DMS53 (cell line): ENCODE measurements around the gene SMIM44.

Experiments
- DNase-seq: peaks from one replicate; lab custom pipeline; 2025; lab: John Stamatoyannopoulos, UW

Gene SMIM44

DNA sequence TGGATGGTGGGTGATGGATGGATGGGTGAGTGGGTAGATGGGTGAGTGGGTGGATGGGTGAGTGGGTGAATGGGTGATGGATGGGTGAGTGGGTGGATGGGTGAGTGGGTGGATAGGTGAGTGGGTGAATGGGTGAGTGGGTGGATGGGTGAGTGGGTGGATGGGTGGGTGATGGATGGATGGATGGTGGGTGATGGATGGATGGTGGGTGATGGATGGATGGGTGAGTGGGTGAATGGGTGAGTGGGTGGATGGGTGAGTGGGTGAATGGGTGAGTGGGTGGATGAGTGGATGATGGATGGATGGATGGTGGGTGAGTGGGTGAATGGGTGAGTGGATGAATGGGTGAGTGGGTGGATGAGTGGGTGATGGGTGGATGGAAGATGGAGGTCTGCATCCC lies 5.7 kb downstream of the SMIM44 start:
- DNase-seq, result no peak

DNA sequence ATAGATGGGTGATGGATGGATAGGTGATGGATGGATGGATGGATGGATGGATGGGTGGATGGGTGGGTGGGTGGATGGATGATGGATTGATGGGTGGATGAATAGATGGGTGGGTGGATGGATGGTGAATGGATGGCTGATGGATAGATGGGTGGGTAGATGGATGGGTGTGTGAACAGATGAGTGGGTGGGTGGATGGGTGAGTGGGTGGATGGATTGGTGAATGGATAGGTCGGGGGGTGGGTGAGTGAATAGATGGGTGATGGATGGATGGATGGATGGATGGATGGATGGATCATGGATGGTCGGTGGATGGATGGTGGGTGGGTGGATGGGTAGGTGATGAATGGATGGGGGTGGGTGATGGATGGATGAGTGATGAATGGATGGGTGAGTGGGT lies 6.4 kb downstream of the SMIM44 start:
- no peak for DNase-seq

DNA sequence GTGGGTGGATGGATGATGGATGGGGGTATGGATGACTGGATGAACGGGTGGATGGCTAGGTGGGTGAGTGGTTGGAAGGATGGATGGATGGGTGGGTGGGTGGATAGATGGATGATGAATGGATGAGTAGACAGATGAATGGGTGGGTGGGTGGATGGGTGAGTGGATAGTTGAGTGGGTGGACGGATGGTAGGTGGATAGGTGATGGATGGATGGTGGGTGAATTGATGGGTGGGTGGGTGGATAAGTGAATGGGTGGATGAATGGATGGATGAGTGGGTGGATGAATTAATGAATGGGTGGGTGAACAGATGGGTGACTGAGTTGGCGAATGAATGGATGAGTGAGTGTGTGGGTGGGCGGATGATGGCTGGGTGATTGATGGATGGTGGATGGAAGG lies 7.8 kb downstream of the SMIM44 start:
- DNase-seq, result no peak

DNA sequence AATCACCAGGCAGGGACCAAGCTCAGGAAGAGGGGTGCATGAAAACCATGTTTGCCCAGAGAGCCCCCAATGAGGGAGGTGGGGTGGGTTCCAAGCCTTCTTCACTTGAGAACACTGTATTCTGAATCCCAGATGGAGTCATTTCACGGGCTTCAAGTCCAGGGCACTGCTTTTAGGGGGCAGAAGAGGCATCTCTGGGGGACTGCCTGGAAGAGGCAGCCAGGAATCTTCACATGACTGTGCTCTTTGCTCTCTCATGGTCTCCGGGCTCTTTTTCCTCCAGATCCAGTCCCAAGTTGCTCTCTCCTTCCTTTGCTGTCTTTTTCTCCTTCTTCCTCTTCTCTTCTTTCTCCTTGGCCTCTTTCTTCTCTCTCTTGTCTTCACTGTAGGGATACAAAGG lies 8.6 kb downstream of the SMIM44 start:
- DNase-seq, result no peak

DNA sequence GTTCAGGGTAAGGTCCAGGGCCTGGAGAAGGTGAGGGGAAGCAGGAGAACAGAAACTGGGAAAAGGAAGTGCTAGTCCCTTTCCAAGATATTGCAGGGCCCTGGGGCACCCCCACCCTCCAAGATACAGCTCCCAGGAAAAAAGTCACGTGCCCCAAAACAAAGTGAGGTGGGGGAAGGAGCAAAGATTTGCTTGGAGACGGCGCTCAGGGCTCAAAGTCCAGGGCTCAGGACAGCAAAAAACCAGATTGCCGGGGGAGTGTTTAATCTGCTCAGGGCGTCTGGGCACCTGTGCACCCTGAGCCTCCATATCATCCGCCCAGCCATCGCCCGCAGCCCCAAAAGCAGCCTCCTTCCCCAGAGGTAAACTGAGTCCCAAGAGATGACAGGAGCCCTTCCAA lies 9.2 kb downstream of the SMIM44 start:
- no peak for DNase-seq

DNA sequence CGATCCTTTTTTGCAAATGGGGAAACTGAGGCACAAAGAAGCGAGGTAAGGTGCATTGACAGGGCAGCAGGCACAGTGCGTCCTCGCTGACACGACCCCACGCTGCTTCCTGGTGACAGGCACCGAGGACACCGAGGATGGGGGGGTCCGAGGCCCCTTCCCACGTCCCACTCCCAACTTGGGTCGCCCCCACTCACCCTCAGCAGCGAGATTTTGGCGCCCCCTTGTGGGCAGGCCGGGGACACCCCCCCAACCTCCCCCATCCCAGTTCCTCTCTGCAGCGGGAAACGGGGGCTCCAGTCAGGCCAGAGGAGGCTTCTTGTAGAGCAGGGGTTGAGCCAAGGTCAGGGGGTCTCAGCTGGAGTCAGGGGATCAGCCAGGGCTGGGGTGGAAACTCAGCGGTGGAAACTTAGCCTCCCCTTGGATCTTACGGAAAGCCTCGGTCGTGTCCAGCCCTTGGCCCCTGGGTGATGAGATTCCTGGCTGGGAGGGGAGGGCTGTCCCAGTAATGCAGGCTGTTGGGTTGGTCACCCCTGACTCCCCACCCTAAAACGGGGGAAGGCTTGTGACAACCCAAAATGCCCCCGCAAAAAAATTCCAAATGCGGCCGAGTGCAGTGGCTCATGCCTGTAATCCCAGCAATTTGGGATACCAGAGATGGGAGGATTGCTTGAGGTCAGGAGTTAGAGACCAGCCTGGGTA lies 11.1 kb downstream of the SMIM44 start:
- DNase-seq, result no peak

DNA sequence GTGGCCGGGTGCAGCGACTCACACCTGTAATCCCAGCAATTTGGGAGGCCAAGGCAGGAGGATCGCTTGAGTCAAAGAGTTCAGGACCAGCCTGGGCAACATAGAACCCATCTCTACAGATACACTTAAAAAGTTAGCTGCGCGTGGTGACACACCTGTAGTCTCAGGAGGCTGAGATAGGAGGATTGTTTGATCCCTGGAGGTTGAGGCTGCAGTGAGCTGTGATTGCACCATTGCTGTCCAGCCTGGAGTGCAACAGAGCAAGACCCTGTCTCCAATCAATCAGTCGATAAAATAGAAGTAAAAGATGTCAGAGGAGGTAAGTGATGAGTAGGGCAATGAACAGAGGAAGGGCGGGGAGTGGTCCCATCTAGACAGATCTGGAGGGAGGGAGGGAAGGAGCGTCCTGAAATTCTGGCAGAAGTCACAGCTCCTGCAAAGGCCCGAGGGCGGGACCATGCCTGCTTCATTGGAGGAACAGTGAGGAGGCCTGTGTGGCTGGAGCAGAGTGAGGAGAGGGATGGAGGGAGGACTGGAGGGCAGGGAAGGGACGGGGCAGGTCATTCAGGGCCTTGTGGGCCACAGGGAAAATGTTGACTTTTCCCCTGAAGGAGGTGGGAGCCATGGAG lies 12.6 kb downstream of the SMIM44 start:
- DNase-seq, result no peak

DNA sequence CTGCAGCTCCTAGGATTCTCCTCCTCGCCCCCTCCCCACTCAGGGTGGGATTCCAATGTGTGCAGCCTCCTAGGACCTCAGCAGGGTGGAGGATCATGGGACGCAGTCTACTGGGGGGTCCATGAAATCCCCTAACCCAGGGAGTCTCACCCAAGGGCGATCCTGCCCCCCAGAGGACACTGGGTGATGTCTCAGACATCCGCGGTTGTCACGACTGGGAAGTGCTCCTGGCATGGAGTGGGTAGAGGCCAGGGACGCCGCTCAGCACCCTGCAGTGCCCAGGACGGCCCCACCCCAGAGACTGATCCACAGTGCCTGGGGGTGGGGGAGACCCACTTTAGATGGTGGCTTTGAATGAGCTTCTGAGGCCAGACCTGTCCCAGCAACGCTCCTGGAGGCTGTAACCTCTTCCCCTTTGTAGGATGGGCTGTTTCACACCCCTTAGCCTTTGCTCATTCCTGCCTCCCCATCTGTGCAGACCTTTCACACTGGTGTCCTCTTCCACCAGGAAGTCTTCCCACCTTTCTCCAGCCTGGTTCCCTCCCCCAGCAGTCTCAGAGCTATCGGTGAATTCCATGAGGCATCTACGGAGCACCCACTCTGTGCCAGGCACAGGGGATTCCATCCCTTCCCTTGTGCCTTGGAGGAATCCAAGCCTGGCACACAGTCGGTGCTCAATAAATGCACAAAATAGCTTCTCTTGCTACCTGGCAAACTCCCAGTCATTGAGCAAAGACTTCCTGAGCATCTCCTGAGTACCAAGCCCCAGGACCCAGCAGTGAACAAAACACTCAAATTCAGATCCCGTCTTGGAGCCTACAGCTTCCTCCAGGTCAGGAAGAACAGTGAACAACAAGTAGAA lies 13.4 kb downstream of the SMIM44 start:
- DNase-seq, result no peak

DNA sequence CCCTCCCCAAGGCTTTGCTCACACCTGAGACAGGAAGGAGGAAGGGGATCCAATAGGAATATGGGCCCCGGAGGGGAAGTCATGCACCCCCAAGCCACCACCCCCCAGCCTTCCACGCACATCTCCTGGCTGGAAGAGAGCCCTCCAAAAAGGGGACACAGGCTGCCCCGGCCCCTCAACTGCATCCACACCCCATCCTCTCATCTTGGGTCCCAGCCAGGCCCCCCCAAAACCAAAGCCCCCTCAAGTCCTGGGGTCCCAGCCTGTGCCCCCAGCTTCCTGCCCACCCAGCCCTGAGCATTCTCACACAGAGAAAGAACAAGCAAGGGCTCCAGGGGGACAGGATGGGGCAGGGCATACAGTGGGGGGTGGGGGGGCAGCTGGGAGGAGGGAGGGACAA lies 15.0 kb downstream of the SMIM44 start:
- no peak for DNase-seq

DNA sequence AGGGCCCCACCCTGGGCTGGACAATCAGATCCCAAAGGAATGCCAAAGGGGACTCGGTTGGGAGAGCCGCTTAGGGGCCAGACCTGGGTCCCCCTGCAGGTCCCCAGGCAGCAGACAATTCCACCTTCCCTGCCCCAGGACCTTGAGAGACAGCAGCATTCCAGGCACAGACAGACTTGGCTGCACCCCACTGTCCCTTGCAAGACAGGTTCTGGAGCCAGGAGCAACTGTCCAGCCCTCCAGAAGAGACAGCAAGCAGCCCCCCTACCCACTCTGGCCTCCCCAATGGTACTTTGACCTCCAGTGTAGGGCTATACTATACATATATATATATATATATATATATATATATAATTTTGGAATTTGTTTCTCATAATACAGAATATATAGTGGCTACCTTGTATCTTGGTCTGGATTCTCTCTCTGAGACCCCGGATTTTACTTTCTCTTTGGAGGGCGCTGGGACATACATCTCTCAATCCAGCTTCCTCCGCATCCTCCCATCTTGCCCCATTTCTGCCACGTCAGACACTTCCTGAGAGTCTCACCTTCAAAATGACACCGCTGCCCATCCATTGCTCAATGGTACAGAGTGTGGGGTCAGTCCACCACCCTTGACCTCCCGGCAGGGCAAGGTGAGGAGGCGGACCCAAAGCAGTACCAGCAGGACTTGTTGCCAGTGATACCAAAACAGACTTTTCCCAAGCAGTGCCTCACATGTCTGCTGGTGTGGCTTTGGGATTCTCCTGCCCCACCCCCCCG lies 15.6 kb downstream of the SMIM44 start:
- DNase-seq, result no peak

DNA sequence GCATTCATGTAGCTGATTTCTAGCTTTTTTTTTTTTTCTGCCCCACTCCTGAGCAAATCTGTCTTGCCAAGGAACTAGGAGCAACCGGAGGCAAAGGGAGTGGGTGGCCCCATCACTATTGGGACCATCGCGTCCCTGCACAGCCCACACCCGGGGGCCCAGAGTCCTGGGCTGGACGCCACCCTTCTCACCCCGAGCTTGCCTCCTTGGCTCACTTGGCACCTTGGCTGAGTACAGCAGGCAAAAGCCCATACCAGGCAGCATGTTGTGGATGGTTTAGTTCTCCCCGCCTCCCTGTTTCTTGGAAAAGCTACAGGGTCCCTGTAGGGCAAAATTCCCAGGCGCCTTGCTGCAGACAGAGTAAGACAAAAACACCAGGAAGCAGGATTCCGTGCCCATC lies 16.6 kb downstream of the SMIM44 start:
- no peak for DNase-seq

DNA sequence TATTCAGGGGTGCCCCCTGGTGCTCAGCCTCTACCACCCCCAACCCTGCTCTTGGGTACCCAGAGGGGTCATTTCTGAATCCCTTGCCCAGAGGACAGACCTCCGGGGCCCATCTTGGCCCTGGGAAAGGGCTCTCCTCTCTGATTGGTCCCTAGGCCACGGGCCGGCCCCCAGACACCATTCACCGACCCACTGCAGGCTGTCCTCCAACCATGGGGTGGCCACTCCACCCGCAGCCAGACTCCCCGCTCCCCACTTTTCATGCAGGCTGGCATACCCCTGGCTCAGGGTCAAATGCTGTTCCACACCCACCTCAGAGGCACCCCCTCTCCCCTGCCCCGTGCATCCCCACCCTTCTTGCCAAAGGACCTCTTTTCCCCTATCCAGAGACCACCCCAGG lies 17.7 kb downstream of the SMIM44 start:
- DNase-seq, result no peak

DNA sequence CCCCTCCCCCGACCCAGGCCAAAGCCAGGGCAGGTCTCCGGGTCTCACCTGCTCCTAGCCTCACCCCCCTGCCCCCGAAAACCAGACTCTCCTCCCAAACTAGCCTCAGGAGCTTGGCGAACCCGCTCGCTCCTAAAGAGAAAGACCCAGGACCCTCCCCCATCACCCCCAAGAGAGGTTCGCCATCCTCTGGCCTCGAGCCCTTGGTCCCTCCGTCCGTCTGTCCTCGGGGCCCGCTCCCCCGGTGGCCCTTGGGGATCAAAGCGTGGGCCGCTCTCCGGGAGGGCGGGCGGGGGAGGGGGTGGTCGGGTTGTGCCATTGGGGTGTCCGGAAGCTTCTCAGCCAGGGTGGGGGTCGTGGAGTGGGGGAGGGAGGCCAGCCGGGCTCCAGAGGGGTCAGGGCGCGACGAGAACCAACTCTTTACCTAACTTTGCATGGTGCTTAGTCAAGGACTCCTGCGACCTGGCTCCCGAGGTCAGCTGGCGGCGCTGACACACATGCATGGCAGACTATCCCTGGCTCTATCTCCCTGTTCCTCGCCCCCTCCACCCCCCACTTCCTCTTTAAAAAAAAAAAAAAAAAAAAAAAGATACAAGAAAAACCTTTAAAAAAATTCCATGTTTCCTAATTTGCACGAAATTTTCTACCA lies 18.5 kb downstream of the SMIM44 start:
- no peak for DNase-seq

DNA sequence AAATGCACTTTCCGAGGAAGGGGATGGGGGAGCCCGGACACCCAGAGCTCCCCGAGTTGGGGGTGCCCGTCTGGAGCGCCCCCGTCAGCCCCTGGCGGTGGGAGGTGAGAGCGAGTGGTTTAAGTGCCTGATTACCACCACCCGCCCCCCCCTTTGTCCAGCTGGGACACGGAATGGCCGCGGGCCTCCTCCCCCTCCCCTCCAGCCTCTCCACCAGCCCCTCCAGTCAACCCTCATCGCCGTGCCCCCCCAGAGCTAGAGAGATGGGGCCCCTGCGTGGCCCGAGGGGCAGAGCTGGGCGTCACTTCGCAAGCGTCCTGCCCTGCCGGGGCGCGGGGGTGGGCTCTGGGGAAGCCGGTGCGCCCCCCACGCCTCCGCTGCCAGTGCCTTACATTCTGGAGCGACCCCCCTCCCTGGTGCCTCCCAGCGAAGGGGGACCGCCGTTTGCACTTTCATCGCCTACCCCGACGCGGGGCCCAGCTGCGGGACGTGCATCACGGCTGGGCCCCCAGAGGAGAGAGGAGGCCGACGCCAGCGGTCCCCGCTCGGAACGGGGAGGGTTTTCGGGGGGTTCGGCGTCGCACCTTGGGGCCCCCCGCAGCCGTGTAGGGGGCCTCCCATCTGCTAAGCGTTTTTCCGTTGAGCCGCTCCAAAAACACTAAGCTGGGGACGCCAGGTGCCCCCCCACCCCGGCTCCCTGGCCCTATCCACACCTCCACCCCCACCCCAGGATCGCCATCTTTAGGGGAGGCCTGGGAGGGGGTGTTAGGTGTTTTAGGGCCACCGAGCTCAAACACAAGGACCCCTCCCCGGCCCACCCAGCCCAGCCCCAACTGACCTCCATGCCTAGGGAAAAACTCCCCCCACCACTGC lies 19.3 kb downstream of the SMIM44 start:
- no peak for DNase-seq

DNA sequence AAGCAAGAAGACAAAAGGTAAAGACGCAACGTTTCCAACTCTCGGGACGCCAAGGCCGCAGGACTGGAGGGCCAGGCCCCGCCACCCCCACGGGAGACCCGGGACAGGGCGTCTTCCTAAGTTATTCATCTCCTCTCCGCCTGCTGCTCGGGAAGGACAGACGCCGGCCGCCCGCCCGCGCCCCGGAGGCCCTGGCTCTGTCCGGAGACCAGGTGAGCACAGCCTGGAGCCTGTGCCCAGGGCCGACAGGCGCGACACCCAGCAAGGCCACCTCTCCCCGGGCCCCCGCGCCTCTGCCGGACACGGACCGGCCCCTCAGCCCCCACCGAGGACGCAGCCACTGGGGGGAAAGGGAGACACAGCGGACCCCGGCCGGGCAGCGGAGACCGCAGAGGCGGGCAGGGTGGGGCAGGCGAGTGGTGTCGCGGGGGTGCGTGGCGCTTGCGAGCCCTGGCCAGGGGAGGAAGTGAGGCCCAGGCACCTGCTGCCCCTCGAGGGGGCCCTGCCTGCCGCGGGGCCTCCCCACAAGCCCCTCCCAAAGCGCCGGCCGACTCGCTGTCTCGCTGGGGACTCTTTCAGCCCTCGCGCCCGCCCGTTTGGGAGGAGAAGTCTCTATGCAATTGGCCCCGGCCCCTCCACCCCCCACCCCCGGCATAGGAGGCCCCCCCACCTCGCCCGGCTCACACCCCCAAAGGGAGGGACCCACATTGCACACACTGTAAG lies 20.1 kb downstream of the SMIM44 start:
- no peak for DNase-seq

DNA sequence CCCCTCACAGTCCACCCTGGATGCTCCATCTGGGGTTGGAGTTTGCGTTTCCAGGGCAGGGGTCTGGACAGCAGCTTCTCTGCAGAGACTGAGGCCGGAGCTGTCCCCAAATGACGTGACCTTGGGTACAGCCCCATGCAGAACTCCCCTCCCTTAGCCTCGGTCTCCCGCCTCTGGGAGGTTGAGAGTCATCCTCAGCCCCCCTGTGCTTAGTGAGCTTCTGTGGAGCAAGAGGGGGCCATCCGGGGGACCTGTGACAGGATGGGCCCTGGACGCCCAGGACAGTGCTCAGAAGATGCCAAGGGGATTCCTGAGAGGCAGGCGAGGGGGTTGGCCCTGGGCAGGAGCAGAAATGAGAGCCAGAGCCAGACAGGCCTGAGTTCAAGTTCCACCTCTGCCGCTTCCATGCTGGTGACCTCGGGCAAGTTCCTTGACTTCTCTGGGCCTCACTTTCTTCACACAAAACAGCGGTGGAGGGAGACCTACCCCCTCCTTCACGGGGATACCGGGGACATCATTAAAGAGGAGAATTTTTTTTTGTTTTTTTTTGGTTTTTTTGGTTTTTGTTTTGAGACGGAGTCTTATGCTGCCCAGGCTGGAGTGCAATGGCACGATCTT lies 23.2 kb downstream of the SMIM44 start:
- no peak for DNase-seq

DNA sequence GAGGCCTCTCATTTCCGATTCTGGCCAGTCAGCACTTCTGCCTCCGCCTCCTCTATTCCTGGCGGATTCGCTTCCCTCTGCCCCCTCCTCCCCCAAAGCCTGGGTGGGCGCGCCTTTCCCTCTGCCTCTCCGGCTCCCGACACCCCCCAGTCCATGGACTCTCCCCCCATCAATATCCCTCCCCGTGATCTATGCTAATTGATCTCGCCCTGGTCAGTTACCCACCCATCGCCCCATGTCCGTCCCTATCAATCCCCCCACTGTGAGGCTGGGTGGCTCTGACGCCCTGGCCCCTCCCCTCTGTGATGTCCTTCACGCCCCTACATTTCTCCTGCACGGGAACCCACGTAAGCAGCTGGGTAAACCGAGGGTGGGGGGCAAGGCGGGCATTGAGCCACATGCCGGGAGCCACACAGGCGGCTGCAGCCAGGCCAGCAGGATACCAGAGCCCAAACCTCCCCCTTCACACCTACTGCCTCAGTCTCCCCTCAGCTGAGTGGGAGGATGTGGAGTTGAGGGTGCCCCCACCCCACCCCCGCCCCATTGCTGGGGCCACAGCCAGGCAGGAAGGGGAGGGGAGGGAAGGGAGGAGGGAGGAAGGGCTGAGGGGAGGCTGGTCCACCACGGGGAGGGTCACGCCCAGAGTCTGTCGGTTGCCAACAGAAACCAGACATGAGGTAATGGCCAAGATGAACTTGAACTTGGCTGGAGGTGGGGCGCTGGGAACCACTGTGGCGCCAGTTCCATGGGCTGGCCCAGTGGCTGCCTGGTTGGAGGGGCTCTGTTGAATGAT lies 24.0 kb downstream of the SMIM44 start:
- peak; percentile 28 for DNase-seq

DNA sequence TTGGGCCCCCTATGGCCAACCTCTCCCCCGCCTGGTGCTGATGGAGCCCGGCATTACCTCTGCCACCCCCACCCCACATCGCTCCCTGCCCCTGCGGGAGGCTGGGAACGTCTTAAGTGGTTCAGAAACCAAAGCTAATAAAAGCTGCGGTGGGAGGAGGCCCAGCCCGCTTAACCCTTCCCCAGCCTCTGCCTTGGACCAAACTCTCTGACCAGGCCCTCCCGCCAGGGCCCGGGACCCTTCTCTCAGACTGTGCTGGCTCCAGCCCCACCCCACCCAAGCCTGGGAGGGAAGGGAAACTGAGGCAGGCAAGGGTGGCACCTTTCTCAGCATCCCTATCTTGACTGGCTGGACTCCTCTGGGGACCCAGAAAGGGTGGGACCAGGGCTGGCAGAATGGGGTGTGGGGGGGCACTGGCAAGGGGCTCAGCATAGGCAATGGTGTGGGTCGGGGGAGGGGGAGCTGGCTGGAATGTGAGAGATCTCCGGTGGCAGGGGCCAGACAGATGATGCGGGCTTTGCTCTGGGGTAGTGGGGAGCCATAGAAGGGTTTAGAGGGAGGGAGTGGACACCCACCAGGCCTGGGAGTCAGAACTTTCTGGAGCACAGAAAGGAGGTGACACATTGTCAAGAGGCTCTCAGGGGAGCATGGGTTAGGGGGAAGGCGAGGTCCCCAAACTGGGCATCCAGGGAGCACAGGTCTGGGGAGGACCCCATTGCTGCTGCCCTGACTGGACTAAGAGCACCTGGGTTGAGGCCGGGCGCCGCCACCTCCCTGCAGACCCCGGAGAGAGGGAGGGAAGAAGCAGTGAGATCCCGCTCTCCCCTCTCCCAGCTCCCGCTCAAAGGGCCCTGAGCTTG lies 24.8 kb downstream of the SMIM44 start:
- no peak for DNase-seq
